B cell (primary cell): Measurements from ENCODE around the gene PCDHA1.

ENCODE experiments used
- CTCF ChIP-seq: fragments of 200-600 bp; IDR thresholded peaks from one replicate; pipeline ENCODE4 v1.8.0; 2022; ENCODE audit warnings: antibody characterized with exemption, mild to moderate bottlenecking
- EZH2 ChIP-seq: IDR thresholded peaks from 2 replicates; pipeline ENCODE4 v1.6.1; 2012; ENCODE audit warnings: borderline replicate concordance, low read depth, mild to moderate bottlenecking, moderate library complexity, low read length; ENCODE audit not compliant: insufficient read depth, poor library complexity, severe bottlenecking

GRCh38 chr5:140802781-140803271, 16.9 kb downstream of the PCDHA1 start:
- TF ChIP-seq CTCF (no peak), EZH2 (no peak)
